Activated gamma-delta T cell (primary cell): ENCODE data around the gene GEMIN2.
"Not testable (repeated sequence)": the region's sequence is repeated elsewhere in the genome, so short reads cannot be mapped to it uniquely, and the experiment has no call there.

ENCODE experiments used
- DNase-seq: peaks from one replicate; lab custom pipeline; 2025; lab: John Stamatoyannopoulos, UW

GEMIN2 gene

DNA sequence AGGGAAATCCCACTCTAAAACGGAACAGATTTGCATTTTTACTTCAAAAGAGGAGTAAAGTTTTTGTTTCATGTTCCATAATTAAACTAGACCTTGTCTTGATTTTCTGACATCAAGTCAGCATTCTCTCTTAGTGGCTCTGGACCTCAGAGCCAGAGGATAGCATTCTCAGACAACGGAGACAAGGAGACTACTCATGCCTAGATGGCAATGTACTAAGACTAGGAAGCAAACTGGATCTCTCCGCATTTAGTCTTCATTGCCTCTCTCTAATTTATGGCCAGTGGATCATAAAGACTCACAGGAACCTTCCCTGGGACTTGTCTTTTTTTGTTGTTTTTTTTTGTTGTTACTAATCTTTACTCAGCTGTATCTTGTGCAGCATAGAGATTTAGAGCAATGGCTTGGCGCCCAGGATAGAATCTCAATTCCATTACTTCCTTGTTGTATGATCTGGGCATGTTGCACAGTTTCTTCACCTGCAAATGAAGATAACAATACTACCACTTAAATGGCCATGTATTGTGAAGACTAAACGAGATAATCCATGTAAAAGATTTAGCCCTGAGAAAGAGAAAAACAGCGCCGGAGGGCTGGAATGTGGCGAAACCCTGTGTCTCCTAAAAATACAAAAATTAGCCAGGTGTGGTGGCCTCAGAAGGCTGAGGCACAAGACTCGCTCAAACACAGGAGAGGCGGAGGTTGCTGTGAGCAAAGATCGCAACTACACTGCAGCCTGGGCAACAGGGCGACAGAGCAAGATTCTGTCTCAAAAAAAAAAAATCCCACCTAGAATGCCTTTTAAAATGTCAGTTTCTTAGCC lies 4.0 kb upstream of the GEMIN2 start:
- DNase-seq = no peak

DNA sequence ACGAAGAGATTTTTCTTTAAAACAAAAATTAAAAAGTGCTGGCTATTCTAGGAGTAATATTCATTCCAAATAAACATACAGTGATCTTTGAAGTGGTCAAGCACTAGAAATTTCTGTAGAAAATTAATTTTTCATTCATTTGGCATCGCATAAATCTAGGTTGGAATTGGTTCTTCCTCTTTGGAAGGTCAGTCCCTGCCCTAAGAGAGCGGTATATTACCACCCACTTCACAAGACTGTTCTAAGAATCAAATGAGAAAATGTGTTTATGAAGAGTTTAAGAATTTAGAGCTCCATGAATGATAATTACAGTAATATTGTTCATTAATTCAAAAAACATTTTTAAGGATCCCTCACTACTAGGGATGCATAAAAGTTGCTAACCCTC lies 444 bp upstream of the GEMIN2 start:
- DNase-seq = no peak

DNA sequence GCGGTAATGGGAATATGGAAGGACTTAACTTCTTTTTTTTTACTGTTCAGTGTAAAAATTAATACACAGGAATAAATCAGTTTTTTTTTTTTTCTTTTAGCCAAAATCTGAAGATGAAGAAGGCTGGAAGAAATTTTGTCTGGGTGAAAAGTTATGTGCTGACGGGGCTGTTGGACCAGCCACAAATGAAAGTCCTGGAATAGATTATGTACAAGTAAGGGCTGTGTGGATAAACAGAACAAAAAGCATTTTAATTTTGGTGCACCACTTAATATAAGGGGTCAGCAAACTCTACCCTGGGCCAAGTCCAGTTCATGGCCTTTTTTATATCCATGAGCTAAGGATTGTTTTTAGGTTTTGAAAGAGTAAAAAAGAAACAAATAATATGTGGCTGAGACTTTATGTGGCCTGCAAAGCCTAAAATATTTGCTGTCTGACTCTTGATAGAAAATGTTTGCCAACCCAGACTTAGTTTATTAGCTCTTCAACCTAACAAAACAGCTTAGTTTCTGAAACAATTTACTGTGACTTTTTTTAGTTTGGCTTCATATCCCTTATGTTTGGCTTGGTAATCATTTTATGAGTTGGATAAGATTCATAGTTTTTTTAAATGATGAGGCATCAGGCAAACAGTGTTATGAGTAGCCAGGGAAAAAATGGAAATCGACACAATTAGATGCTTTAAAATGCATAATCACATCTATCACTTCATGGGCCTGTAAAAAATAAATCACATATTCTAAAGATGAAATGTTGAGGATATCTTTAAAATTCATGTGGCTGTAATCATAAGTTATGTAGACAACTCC lies 8.4 kb downstream of the GEMIN2 start:
- DNase-seq = no peak

DNA sequence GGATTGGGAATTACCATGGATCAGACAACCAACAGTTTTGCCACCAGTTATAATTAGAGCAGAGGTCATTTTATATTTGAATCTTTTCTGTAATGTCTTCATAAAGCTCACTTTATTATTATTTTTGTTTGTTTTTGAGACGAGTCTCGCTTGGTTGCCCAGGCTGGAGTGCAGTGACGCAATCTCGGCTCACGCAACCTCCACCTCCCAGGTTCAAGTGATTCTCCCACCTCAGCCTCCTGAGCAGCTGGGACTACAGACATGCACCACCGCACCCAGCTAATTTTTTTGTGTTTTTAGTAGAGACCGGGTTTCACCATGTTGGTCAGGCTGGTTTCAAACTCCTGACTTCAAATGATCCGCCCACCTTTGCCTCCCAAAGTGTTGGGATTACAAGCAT lies 23.7 kb downstream of the GEMIN2 start:
- DNase-seq = not testable (repeated sequence)

DNA sequence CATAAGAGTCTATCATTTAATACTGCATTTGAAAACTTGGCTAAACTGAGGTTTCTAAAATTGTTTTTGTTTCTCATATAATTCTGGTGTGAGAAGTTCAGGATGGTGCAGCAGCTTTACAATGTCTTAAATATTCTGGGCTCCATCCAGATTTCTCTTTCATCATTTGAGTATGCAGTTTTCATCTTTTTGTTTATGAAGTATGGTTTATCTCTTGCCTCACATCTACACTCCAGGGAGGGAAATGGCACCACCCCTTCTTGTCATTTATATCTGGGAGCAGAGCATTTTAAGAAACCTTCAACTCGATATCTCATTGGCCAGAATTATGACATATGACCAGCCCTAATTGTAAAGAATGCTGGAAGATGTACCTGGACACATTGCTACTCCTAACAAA lies 24.3 kb downstream of the GEMIN2 start:
- no peak for DNase-seq

DNA sequence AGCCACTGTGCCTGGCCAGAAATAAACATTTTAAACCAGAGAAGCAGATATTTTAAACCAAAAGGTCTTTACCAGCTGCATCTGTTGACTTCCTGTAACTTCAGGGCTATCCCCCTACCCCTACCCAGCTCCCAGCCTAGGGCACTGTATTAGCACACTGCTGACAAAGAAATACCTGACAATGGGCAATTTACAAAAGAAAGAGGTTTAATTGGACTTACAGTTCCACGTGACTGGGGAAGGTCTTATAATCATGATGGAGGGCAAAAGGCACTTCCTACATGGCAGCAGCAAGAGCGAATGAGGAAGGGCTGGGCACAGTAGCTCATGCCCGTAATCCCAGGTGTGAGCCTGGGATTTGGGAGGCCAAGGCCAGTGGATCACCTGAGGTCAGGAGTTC lies 26.0 kb downstream of the GEMIN2 start:
- no peak for DNase-seq

DNA sequence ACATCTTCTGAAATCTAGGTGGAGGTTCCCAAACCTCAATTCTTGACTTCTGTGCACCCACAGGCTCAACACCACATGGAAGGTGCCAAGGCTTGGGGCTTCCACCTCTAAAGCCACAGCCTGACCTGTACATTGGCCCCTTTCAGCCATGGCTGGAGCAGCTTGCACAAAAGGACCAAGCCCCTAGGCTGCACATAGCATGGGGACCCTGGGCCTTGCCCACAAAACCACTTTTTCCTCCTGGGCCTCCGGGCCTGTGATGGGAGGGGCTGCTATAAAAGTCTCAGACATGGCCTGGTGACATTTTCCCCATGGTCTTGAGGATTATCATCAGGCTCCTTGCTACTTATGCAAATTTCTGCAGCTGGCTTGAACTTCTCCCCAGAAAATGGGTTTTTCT lies 27.5 kb downstream of the GEMIN2 start:
- DNase-seq = not testable (repeated sequence)

DNA sequence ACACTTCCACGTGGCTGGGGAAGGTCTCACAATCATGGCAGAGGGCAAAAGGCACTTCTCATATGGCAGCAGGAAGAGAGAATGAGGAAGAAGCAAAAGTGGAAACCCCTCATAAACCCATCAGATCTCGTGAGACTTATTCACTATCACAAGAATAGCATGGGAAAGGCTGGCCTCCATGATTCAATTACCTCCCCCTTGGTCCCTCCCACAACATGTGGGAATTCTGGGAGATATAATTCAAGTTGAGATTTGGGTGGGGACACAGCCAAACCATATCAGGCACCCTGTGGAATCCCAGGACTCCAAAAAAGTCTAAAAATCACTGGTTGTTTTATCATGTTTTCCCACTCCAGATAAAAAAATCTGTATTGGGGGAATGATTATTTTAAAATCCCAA lies 29.1 kb downstream of the GEMIN2 start:
- DNase-seq = not testable (repeated sequence)

DNA sequence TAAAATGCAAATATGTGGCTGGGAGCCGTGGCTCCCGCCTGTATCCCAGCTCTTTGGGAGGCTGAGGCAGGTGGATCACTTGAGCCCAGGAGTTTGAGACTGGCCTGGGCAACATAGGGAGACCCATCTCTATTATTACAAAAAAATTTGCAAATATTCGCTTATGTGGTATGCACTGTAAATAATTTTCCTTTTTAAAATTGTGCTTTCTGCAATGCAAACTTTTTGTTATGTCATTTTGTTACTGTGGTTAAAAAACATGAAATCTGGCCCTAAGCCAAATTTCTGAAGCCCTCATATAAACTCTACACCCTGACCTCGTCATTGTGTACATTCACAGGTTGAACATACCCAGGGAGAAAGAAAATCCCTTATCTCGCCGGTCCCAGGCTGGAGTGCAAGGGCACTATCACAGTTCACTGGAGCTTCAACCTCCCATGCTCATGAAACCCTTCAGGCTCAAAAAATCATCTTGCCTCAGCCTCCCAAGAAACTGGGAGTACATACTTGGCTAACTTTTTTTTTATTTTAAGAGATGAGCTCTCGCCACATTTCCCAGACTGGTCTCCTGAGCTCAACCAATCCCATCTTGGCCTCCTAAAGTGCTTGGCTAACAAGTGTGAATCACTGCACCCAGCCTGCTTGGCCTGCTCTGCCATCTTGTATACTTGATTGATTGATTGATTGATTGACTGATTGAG lies 31.3 kb downstream of the GEMIN2 start:
- DNase-seq = no peak

DNA sequence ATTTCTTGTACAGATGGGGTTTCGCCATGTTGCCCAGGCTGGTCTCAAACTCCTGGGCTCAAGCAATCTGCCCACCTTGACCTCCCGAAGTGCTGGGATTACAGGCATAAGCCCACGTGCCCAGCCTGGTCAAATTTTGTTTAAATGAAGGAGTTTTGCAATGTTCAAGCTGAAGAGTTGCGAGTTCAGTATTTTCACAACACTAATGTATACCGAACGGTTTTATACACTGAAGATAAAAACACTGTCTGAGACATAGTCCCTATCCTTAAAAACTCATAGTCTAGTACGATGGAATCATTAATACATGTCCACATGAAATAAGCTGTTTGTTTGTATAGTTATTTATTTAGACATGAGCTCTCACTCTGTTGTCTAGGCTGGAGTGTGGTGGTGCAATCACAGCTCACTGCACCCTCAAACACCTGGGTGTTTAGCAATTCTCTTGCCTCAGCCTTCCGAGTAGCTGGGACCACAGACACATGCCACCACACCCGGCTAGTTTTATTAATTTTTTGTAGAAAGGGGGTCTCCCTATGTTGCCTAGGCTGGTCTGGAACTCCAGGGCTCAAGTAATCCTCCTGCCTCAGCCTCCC lies 40.6 kb downstream of the GEMIN2 start:
- DNase-seq = no peak

DNA sequence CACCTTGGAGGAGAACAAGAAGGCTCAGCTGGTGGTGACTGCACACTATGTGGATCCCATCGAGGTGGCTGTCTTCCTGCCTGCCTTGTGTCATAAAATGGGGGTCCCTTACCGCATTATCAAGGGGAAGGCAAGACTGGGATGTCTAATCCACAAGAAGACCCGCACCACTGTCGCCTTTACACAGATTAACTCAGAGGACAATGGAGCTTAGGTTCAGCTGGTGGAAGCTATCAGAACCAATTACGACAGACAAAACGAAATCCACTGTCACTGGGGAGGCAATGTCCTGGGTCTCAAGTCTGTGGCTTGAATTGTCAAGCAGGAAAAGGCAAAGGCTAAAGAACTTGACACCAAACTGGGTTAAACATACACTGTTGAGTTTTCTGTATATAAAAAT lies 43.4 kb downstream of the GEMIN2 start:
- DNase-seq = no peak

DNA sequence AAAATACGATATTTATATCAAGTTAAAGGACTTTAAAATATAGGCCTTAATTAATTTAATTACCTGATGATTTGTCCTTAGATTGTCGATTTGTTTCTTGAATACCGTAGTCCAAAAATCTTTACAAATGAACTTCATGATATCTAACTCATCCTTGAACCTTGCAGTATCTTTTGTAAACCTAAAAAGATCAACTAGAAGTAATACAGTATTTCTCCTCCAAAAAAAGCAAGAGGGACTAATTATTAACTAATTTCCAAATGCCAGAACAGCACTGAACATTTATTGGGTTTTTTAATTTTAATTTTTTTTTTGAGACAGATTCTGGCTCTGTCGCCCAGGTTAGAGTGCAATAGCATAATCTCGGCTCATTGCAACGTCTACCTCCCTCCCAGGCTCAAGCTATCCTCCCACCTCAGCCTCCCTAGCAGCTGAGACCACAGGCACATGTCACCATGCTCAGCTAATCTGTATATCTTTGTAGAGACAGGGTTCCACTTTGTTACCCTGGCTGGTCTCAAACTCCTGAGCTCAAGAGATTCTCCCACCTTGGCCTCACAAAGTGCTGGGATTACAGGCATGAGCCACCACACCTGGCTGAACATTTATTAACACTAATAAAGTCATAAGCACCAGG lies 44.2 kb downstream of the GEMIN2 start:
- DNase-seq = no peak

DNA sequence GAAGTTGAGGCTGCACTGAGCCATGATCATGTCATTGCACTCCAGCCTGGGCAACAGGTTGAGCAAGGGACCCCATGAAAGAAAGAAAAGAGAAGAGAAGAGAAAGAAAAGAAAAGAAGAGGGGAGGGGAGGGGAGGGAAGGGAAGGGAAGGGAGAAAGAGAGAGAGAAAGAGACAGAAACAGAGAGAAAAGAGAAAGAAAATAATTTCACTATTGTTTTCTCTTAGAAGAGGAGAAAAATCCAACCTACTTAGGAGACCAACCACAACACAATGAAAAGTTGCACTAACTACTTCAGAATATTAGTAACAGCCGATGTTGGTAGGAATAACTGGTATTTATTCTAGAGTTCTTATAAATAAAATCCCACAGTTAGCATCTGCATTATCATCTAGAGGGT lies 46.4 kb downstream of the GEMIN2 start:
- DNase-seq = no peak

DNA sequence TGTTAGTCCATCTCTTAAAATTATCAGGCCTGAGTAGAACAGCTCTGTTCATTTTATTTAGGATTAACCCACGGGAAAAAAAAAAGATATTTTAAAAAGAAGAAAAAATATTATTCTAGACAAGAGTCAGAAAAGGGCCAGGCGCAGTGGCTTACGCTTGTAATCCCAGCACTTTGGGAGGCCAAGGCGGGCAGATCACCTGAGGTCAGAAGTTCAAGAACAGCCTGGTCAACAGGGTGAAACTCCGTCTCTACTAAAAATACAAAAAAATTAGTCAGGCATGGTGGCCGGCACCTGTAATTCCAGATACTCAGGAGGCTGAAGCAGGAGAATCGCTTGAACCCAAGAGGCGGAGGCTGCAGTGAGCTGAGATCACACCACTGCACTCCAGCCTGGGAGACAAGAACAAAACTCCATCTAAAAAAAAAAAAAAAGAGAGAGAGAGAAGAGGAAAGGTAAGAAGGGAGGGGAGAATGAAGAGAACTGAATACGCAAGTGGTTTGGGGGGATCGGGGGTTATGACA lies 53.7 kb downstream of the GEMIN2 start:
- DNase-seq = not testable (repeated sequence)

DNA sequence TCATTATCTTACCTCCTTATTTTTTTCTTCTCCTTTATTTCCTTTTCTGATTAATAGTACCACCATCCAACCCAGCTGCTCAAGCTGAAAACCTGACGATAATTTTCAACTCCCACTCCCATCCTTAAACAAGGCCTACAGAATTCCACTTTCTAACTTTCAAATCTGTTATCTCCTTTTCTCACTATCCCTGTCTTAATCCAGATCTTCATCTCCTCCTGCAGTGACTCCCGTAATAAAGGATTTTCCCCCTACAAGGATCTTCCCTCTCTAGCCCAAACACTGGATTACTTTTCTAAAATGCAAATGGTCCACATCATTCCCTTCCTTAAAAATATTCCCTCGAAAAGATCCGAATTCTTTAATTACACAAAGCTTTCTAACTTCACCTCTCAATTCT lies 54.5 kb downstream of the GEMIN2 start:
- no peak for DNase-seq

DNA sequence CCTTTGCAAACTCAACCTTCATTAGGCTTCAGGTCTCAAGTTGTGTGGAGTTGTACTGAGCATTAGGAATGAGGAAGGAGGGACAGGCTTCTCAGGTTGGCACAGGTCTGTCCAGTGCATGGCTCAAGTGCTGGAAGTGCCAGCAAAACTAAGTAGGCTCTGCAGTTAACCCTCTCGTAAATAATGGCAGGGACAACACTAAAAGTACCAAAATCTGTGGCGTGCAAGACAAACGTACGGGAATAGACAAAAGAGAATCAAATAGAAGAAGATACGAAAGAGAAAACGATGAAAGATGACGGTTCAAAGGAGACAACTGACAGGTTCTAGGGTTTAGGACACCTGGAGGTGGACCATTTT lies 55.4 kb downstream of the GEMIN2 start:
- DNase-seq = no peak

DNA sequence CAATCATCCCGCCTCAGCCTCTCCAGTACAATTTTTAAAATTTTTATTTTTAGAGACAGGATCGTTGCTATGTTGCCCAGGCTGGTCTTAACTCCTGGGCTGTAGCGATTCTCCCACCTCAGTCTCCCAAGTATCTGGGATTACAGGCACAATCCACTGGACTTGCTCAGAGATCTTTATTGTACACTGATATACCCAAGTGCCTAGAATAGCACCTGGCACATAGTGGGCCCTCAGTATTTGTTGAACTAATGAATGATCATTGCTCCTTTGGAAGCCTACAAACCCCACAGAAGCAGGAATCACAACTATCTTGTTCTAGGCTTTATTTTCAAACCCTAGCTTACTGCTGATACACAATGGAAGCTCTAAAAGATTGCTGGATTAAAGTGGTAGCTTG lies 59.1 kb downstream of the GEMIN2 start:
- no peak for DNase-seq

DNA sequence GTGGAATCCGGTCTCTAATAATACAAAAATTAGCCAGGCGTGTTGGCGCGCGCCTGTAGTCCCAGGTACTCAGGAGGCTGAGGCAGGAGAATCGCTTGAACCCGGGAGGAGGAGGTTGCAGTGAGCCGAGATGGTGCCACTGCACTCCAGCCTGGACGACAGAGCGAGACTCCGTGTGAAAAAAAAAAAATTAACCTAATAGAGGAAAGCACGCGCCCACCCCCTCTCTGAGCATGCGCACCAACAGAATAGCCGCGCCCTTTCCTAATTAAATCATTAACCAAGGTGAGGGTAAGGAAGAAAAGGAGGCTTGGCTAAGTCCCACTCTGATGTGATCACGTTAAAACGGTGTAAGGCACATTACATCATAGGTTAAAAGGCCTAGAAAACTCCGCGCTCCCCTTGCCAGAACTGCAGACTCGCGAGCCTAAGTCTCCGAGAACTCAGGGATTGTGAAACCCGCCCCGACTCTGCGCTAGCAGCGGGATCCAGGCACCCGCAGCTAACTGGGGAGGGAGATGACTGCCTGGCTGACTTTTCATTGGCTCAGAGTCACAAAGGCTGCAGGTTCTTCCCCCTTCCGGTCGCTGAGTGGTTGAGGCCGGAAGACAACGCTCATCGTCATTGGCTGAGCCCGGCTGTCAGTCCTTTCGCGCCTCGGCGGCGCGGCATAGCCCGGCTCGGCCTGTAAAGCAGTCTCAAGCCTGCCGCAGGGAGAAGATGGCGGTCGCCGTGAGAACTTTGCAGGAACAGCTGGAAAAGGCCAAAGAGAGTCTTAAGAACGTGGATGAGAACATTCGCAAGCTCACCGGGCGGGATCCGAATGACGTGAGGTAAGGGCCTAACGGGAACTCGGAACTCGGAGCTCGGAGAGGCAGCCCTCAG lies 60.7 kb downstream of the GEMIN2 start, which contains the start of gene PNN:
TSS of gene PNN (plus strand) at position 695 of the 885 bp plus-strand sequence. CDS start at position 721, 26 bp downstream.
- peak; percentile 85 for DNase-seq

DNA sequence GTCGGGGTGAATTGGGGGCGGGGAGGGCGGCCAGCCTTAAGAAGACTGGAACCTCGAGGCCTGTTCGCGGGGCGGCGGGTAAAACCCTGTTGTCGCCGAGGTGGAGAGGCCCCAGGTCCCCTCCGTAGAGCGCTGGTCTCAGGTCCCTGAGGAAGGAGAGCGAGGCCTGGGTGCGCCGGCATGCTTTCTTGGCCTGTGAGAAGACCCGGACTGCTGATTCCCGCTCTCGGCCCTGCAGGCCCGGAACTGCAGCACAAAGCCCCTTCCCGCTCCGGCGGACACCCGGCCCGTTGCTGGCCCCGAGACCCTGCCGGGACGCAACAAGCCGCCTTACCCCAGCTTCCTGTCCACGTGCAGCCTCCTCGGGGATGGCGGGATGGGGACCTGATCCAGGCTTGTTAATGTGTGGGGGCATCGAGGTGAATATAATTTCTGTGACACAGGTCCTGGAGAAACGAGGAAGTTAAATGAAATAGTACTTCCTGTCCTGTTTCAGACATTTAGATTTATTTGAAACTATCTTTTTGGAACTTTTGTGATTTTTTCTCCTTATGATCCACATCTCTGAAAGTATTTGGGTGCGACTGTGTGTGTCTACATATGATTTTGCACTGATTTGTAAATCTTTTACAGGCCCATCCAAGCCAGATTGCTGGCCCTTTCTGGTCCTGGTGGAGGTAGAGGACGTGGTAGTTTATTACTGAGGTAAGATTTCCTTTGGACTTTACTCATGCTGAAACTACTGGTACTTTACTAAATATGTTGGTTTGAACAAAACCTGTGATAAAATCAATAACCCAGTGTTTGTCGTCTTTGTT lies 61.5 kb downstream of the GEMIN2 start:
- peak; percentile 34 for DNase-seq
